ENCODE results near the gene COX19. TPM values are rescaled to one million over a fixed set of nuclear protein-coding genes. Genes with fewer than 3 reads are reported as not detected.
"Not testable (repeated sequence)": the region's sequence is repeated elsewhere in the genome, so short reads cannot be mapped to it uniquely, and the experiment has no call there.

The COX19 gene
- total RNA-seq, 3 donors from 2014 or later: 14.9 to 20.9 (median 15.8) TPM

GRCh38 chr7:925601-926000, 49.7 kb downstream of the COX19 start:
- TF ChIP-seq CTCF (IDR thresholded peaks at IDR 0.05): no peak
- intact Hi-C loops (cut with DNase I, micrococcal nuclease): no loop called here
- peaks cover 65% of the 10 kb centered on the region for H3K4me1 ChIP-seq (ENCODE audit: low read depth)
- H3K4me3 ChIP-seq: no peak overlapping the region
- ATAC-seq (peak; percentile 40), DNase-seq (peak; percentile 72 to 90 (median 80))
- no peaks in the 10 kb centered on the region for H3K36me3 ChIP-seq (ENCODE audit: low read depth)
- H3K9me3 ChIP-seq: no peaks in the 10 kb centered on the region

GRCh38 chr7:924541-925231, 50.7 kb downstream of the COX19 start:
- TF ChIP-seq CTCF (IDR thresholded peaks at IDR 0.05): no peak
- ATAC-seq: no peak
- Histone ChIP-seq H3K4me3 (no peak overlapping the region), H3K9me3 (no peaks in the 10 kb centered on the region), H3K36me3 (ENCODE audit: low read depth) (no peaks in the 10 kb centered on the region), H3K4me1 (ENCODE audit: low read depth) (peaks cover 67% of the 10 kb centered on the region)
- intact Hi-C loops (cut with DNase I, micrococcal nuclease): no loop called here
- DNase-seq: peak; percentile 49 to 66 (median 55)

- H3K36me3 ChIP-seq (ENCODE audit: low read depth); H3K9me3 ChIP-seq; intact Hi-C loops (cut with DNase I, micrococcal nuclease); H3K4me3 ChIP-seq; ATAC-seq: not testable (repeated sequence)
- peak; percentile 12 to 81 (median 56) for DNase-seq
- H3K4me1 ChIP-seq (ENCODE audit: low read depth): peaks cover 67% of the 10 kb centered on the region
Measured at GRCh38 chr7:924042-924441, 51.3 kb downstream of the COX19 start.

- Histone ChIP-seq H3K4me1 (ENCODE audit: low read depth) (peaks cover 67% of the 10 kb centered on the region), H3K9me3 (no peaks in the 10 kb centered on the region), H3K36me3 (ENCODE audit: low read depth) (no peaks in the 10 kb centered on the region), H3K4me3 (no peak overlapping the region)
- ATAC-seq (peak; percentile 61), DNase-seq (peak; percentile 91 to 94 (median 92))
- intact Hi-C loops (cut with DNase I, micrococcal nuclease): no loop called here
- no peak for TF ChIP-seq CTCF (IDR thresholded peaks at IDR 0.05)
Measured at GRCh38 chr7:923108-924041, 52.0 kb downstream of the COX19 start.

- intact Hi-C loops (cut with DNase I, micrococcal nuclease): no loop called here
- Histone ChIP-seq H3K9me3 (no peaks in the 10 kb centered on the region), H3K4me3 (no peak overlapping the region), H3K36me3 (ENCODE audit: low read depth) (no peaks in the 10 kb centered on the region), H3K4me1 (ENCODE audit: low read depth) (peaks cover 66% of the 10 kb centered on the region)
- no peak for TF ChIP-seq CTCF (IDR thresholded peaks at IDR 0.05)
- DNase-seq (peak; percentile 65 to 71 (median 69)), ATAC-seq (no peak)
Measured at GRCh38 chr7:922334-923107, 52.8 kb downstream of the COX19 start.

Data from mucosa of descending colon (tissue), 3 donors.